ENCODE data around the gene RMI2.

Gene RMI2

DNA sequence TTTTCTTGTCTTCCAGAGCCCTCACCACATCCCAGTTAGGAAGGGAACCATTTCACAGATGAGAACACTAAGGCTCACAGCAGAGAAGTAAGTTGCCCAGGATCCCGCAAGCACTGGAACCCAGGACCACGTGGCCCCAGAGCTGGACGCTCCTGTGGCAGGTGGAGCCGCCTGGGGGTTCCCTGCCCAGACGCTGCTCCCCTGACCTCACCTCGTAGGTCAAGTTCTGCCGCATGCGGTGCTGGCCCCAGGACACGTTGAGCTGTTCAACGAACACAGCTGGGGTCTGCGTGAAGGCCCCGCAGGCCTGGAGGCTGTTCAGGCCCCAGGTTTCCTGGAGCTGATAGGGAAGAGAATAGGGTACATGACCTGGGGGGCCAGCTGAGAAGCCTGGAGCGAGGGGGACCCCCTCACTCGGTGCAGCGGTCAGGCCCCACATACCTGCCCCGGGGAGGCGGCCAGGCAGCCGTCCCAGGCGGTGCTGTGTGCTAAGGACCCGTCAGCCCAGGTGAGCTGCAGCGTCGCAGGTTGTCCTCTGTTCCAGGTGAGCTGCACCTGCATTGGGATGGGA, 54.1 kb downstream of the RMI2 start:
- DNase-seq (ENCODE audit: low read depth in 2 of 2): no peak

GRCh38 chr16:11400076-11400475, 54.8 kb downstream of the RMI2 start:
- DNase-seq (ENCODE audit: low read depth in 2 of 2): no peak

Data from fibroblast of skin of left quadriceps (primary cell).